ENCODE results near the gene FBXO34.
"Not testable (repeated sequence)": the region's sequence is repeated elsewhere in the genome, so short reads cannot be mapped to it uniquely, and the experiment has no call there.

The FBXO34 gene

DNA sequence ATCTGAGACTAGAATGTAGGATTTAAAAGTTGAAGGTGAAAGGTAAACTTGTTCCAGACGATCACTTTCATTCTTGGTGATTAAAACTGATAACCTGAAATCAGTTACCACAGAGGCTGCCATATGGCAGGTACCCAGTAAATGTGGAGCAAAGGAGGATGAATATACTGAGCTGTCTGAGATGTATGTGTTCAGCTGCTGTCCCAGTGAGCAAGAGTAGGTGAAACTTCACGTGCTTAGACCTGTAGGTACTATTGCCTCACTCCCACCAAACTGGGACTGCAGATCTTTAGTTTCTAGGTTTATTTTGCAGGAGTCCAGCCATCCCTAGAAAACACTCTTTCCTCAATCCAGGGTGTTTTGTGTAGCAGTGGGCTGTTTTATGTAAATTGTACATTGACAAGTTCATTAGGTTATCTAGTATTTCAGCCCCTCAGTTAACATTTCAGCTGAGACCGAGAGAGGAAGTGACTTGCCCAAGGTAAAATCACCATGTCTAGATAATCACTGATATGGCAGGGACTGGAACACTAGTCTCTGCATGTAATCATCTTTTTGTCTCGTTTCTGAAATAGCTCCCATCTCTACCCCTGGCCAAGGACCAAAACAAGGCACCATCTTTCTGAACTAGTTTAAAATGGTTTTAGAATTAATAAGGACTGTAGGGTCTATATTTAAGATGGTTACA, 77.7 kb downstream of the FBXO34 start:
- no peak for DNase-seq

DNA sequence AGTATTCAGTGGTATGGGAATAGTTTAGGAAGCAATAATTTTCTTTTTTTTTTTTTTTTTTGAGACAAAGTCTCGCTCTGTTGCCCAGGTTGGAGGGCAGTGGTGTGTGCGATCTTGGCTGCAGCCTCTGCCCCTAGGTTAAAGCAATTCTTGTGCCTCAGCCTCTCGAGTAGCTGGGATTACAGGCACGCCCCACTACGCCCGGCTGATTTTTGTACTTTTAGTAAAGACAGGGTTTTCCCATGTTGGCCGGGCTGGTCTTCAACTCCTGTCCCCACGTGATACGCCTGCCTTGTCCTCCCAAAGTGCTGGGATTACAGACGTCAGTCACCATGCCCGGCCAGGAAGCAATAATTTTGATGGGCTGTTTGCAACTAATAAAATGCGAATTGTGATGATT, 78.3 kb downstream of the FBXO34 start:
- no peak for DNase-seq

DNA sequence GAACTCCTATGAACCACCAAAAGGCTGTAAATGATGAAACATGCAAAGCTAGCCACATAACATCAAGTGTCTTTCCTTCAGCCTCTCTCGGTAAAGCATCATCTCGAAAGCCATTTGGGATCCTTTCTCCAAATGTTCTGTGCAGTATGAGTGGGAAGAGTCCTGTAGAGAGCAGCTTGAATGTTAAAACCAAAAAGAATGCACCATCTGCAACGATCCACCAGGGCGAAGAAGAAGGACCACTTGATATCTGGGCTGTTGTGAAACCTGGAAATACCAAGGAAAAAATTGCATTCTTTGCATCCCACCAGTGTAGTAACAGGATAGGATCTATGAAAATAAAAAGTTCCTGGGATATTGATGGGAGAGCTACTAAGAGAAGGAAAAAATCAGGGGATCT, 79.2 kb downstream of the FBXO34 start:
- no peak for DNase-seq

DNA sequence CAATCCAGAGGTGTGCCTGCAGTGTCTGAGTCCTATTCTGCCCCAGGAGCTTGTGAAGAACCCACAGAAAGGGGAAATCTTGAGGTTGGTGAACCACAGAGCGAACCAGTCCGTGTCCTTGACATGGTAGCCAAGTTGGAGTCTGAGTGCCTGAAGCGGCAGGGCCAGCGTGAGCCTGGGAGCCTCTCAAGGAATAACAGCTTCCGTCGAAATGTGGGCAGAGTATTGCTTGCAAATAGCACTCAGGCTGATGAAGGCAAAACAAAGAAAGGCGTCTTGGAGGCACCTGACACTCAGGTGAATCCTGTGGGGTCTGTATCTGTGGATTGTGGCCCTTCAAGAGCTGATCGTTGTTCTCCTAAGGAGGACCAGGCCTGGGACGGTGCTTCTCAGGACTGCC, 79.9 kb downstream of the FBXO34 start:
- no peak for DNase-seq

DNA sequence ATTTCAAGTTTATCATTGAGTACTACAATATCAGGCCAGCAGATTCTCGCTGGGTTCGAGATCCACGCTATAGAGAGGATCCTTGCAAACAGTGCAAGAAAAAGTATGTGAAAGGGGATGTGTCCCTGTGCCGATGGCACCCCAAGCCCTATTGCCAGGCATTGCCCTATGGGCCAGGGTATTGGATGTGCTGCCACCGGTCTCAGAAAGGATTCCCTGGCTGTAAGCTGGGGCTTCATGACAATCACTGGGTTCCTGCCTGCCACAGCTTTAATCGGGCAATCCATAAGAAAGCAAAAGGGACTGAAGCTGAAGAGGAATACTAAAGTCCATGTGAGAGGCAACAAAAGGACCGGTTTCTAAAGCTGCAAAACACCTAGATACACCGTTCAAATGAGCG, 81.0 kb downstream of the FBXO34 start:
- no peak for DNase-seq

DNA sequence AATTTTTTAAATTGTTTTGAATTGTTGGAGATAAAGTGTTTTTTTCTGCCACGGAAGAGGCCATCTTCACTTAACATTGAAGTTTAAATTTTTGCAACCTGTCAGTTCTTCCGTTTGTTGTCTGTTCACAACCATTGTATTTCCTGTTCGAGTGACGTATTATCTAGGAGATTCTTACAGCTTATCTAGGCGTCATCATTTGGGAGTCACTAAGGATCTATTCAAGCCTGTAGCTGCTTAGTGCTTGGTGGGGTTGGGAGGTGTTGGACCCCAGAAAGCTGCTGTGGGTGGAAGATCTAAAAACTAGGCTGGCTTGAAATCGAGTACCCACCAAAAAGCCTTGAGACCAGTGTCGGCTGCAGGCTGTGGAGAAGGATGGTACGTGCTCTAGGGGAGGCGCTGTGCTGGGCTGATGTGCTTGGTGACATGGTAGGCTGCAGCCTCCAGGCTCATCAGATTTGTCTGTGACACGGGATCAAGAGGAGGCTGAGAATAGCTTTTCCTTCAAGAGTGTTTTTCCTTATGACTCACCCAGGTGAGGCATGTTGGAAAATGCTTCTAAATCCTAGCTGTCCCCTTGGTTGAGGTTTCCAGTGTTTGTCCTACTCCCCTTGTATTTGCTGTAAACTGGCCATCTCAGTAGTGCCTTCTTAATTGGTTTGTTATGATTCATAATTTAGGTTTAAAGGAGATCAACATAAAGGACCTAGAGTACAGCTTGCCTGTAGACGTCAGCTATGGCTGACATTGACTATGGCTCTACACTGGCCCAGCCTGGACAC, 82.7 kb downstream of the FBXO34 start:
- no peak for DNase-seq

- peak in 8 of 14 donors; percentile 2 to 47 (median 10) for DNase-seq
Measured at GRCh38 chr14:55354500-55354899, 83.3 kb downstream of the FBXO34 start.

GRCh38 chr14:55355922-55356321, 84.7 kb downstream of the FBXO34 start:
- DNase-seq: no peak

- no peak for DNase-seq
Measured at GRCh38 chr14:55356913-55357312, 85.7 kb downstream of the FBXO34 start.

GRCh38 chr14:55359307-55359706, 88.1 kb downstream of the FBXO34 start:
- DNase-seq: no peak

DNA sequence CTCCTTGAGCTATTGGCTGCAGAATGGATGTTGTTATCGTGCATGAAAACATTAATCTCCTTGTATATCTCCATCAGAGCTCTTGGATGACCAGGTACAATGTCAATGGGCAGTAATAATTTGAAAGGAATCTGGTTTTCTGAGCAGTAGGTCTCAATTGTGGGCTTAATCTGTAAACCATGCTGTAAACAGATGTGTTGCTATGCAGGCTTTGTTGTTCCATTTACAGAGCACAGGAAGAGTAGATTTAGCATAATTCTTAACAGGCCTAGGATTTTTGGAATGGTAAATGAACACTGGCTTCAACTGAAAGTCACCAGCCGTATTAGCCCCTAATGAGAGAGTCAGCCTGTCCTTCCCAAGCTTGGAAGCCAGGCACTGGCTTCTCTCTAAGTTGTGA, 90.0 kb downstream of the FBXO34 start:
- no peak for DNase-seq

GRCh38 chr14:55366271-55366670, 95.0 kb downstream of the FBXO34 start:
- no peak for DNase-seq

DNA sequence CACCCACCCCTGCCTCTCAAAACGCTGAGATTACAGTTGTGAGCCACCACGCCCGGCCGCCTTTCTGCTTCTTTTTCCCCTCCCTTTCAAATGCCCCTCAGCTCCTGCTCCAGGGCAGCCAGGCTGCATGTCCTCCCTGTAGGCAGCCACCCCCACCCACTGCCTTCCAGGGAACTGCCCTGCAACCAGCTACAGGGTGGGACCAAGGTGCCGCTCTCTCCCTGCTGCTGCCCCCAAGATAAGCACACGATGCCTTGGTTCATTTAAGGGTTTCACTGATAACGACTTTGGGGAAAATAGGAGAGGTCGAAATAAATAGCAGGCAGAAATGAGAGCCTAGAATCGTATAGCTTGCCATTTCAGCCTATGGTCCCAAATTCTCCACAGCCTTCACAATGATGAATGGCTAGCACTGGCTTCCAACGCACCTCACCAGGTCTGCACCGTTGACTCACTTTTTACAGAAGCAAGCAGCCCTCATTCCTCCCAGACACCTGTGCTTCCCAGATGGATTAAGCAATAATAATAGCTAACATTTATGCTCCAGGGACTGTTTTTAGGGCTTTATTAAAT, 99.7 kb downstream of the FBXO34 start:
- no peak for DNase-seq

DNA sequence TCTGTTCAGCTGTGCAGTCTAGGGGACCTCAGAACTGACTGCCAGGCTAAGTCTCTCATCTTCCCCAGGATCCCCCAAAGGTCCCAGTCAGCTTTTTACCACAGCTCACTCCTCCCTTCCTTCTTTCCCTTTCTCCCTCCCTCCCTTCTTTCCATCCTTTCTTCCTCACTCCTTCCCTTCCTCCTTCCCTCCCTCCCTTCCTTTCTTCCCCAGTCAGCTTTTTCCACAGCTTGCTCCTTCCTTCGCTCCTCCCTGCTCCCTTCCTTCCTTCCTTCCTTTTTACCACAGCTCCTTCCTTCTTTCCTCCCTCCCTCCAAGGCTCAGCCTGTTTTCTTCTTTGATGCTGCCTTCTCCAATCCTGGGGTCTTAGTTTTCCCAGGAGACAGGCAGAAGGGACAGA, 101.2 kb downstream of the FBXO34 start:
- DNase-seq: no peak

DNA sequence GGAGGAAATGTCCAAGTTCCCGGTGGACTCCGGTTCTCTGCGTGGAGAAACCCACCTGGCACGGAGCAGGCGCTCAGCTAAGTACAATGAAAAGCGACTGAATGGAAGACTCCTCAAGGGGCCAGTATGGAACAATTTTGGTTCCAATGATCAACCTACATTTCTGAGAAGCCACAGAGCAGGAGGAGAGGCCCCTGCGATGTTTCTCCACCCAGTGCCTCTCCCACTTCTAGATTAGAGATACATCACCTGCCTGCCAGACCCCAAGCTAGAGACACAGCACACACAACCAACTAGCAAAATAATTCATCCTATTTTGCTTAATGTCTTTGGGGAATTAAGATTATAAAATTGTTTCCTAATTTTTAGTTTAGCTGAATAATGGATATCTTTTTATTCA, 101.6 kb downstream of the FBXO34 start:
- DNase-seq: no peak

GRCh38 chr14:55373784-55374705, 102.8 kb downstream of the FBXO34 start:
- DNase-seq: no peak

- no peak for DNase-seq
Measured at GRCh38 chr14:55374771-55375170, 103.5 kb downstream of the FBXO34 start.

- no peak for DNase-seq
Measured at GRCh38 chr14:55377236-55377635, 106.0 kb downstream of the FBXO34 start.

DNA sequence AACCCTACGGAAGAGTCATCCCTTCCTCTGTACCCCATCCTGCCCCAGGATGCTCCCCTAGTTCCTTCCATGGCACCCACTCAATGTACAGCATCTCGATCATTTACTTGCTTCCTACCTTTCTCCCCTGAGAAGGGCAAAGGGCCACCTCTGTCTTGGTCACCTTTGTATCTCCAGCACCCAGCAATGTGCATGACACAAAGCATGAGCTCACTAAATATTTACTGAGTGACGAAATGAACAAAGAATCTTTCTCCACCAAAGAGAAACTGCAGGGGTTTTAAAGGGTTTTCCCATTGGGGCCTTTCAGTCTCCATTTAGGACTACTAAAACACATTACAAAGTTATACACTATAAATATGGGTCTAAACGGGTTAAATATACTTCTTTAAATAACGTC, 109.8 kb downstream of the FBXO34 start:
- DNase-seq: no peak

- no peak for DNase-seq
Measured at GRCh38 chr14:55381561-55381960, 110.3 kb downstream of the FBXO34 start.

DNA sequence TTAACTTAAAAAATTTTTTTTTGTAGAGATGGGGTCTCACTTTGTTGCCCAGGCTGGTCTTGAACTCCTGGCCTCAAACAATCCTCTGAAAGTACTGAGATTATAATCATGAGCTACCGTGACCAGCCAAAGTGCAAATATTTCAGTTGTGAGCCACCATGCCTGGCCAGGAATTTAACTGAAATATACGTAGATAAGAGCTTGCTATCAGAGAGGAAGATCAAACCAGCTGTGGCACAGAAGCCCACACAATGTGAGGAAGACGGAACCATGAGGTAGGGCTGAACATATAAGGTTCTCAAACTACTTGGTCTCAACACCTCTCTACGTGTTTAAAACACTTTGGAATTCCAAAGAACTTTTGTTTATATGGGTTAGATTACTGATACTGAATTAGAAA, 111.3 kb downstream of the FBXO34 start:
- no peak for DNase-seq

DNA sequence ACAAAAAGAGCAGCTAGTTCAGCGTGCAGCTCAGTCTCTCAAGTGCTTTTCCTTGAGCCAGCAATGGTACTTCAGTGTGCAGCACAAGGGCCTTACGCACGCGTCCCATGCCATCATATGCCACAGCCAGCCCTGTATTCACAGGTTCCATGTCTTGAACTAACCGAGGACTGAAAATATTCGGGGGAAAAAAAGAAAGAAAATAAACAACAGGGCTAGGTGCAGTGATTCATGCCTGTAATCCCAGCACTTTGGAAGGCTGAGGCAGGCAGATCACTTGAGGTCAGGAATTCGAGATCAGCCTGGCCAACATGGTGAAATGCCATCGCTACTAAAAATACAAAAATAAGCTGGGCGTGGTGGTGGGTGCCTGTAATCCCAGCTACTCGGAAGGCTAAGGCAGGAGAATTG, 111.8 kb downstream of the FBXO34 start:
- not testable (repeated sequence) for DNase-seq
